Uterus (tissue), 4 donors: ENCODE data around the gene RGL1. TPM values are rescaled to one million over a fixed set of nuclear protein-coding genes. Genes with fewer than 3 reads are reported as not detected.

ENCODE experiments used
- DNase-seq, 2 donors: peaks; one replicate each; pipeline ENCODE4 v3.0.0-alpha.2; 2019 to 2020
- H3K27ac ChIP-seq, 2 donors: fragments of 200-600 bp; sonication (generic); 1 replicate in 1 of 2; 2 replicates in 1 of 2; pipeline ENCODE4 v1.5.1; 2016 to 2018
- H3K27me3 ChIP-seq, 2 donors: fragments of 200-600 bp; sonication (generic); one replicate each; pipeline ENCODE4 v1.5.1; 2018 to 2019; ENCODE audit warnings: control low read depth in 1 of 2
- H3K36me3 ChIP-seq, 2 donors: fragments of 200-600 bp; sonication (generic); one replicate each; pipeline ENCODE4 v1.5.1; 2019; ENCODE audit warnings: control low read depth in 1 of 2
- H3K4me1 ChIP-seq, 2 donors: fragments of 200-600 bp; sonication (generic); one replicate each; pipeline ENCODE4 v1.5.1; 2018 to 2019; ENCODE audit warnings: control low read depth in 1 of 2
- H3K4me3 ChIP-seq, 2 donors: fragments of 200-600 bp; sonication (generic); 1 replicate in 1 of 2; 2 replicates in 1 of 2; pipeline ENCODE4 v1.5.1; 2018 to 2019; ENCODE audit warnings: mild to moderate bottlenecking in 1 of 2
- H3K9me3 ChIP-seq, 2 donors: fragments of 200-600 bp; sonication (generic); one replicate each; pipeline ENCODE4 v1.5.1; 2019; ENCODE audit warnings: control low read depth in 1 of 2
- CTCF ChIP-seq, 4 experiments: fragments of 200-600 bp in 2 of 4; fragments of 450-650 bp in 2 of 4; sonication (generic) in 2 of 4; IDR thresholded peaks; one replicate each; pipeline ENCODE4 v1.5.1; 2016 to 2019; ENCODE audit warnings: antibody characterized with exemption in 4 of 4, mild to moderate bottlenecking in 2 of 4, moderate library complexity in 1 of 4
- POLR2A ChIP-seq, 2 donors: fragments of 450-650 bp; IDR thresholded peaks; one replicate each; pipeline ENCODE4 v1.6.1; 2016; ENCODE audit warnings: antibody characterized with exemption in 2 of 2, mild to moderate bottlenecking in 1 of 2, moderate library complexity in 1 of 2
- intact Hi-C: fragments of 100-400 bp; cut with DNase I; formaldehyde crosslinking; loops from one replicate; pipeline ENCODE4 v1.15.1; 2023; ENCODE audit warnings: low total_unique reads
- total RNA-seq, 4 donors: library from RNA; depleted of rRNA in 3 of 4; stranded (reverse); fragments of >200 nt in 3 of 4; gene quantifications; one replicate each; pipeline versions ENCODE4 v1.1.0 to v1.2.4, GENCODE V29; 2014 to 2023
- donor health status: DM: yes; HTN: yes; CAD: no.

Gene RGL1
- total RNA-seq, 4 donors from 2014 or later, result 6.9 to 92.9 (median 16.3) TPM

- Histone ChIP-seq H3K9me3 (no peaks in the 10 kb centered on the region), H3K36me3 (no peaks in the 10 kb centered on the region), H3K4me1 (no peaks in the 10 kb centered on the region), H3K27ac (no peak overlapping the region), H3K27me3 (no peaks in the 10 kb centered on the region), H3K4me3 (no peak overlapping the region)
- DNase-seq, result no peak
- intact Hi-C loops, result no loop called here
- TF ChIP-seq CTCF (IDR thresholded peaks at IDR 0.05), result no peak
- no peak for TF ChIP-seq POLR2A (IDR thresholded peaks at IDR 0.05)
These were observed 170.7 kb downstream of the RGL1 start for GRCh38 chr1:183975651-183976050.

- no peak overlapping the region for H3K4me3 ChIP-seq
- no peak overlapping the region for H3K27ac ChIP-seq
- H3K9me3 ChIP-seq, result no peaks in the 10 kb centered on the region
- DNase-seq, result no peak
- H3K27me3 ChIP-seq, result no peaks in the 10 kb centered on the region
- intact Hi-C loops, result no loop called here
- TF ChIP-seq POLR2A (IDR thresholded peaks at IDR 0.05), result no peak
- TF ChIP-seq CTCF (IDR thresholded peaks at IDR 0.05), result no peak
- H3K4me1 ChIP-seq, result no peaks in the 10 kb centered on the region
- no peaks in the 10 kb centered on the region for H3K36me3 ChIP-seq
These were observed 172.8 kb downstream of the RGL1 start for GRCh38 chr1:183977717-183978116.

Other genes with a start within 250 kb of the RGL1 start
- 1 to 10 TPM in 3 of 4 donors, under 1 TPM in 1; 0.51 to 9.7 (median 3.0) TPM for gene NCF2, start 214.7 kb upstream of the RGL1 start, total RNA-seq
- gene ARPC5, start 169.3 kb upstream of the RGL1 start, total RNA-seq, result 100 to 1,000 TPM in 3 of 4 donors, 10 to 100 TPM in 1; 73.0 to 234 (median 170) TPM
- under 1 TPM in 2 of 4 donors, not detected in 2; 0.40 to 0.76 TPM for gene APOBEC4, start 151.8 kb upstream of the RGL1 start, total RNA-seq
- 1 to 10 TPM in 3 of 4 donors, not detected in 1; 1.3 to 8.5 (median 2.9) TPM for gene COLGALT2, start 232.6 kb downstream of the RGL1 start, total RNA-seq
- gene TSEN15, start 246.6 kb downstream of the RGL1 start, total RNA-seq, result 10 to 100 TPM in 3 of 4 donors, 1 to 10 TPM in 1; 7.9 to 69.3 (median 29.2) TPM